NCI-H1105 treated with DMSO at 0.1 percent for 48 hours (cell line): Measurements from ENCODE around the gene SYNGR1.
"Not testable (repeated sequence)": the region's sequence is repeated elsewhere in the genome, so short reads cannot be mapped to it uniquely, and the experiment has no call there.

ENCODE experiments used
- DNase-seq: peaks from one replicate; lab custom pipeline; 2025; lab: John Stamatoyannopoulos, UW

The SYNGR1 gene

GRCh38 chr22:39351689-39352214, 2.0 kb downstream of the SYNGR1 start:
- no peak for DNase-seq

DNA sequence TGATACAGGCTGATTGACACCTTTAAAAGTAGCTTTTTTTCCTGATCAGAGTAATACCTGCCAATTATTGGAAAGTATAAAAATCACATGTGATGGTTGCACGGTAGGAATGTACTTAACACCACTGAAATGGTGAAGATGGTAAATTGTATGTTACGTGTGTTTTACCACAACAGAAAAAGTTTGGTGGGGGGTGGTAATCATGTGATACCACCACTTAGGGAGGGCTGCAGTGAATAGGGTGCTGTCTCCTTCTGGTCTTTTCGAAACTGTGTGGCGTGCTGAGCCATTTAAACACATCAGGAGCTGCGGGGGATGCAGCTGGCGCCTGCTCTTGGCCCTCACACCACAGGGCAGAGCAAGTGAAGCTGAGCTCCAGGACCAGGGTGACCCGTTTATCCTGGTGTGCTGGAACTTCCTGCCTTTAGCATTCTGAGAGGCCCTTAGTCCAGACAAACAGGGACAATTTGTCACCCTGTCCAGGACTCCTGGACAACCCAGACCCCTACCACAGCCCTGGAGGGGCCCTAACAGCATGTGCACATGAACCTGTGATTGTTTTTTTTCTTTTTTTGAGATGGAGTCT, 2.6 kb downstream of the SYNGR1 start:
- DNase-seq: no peak

DNA sequence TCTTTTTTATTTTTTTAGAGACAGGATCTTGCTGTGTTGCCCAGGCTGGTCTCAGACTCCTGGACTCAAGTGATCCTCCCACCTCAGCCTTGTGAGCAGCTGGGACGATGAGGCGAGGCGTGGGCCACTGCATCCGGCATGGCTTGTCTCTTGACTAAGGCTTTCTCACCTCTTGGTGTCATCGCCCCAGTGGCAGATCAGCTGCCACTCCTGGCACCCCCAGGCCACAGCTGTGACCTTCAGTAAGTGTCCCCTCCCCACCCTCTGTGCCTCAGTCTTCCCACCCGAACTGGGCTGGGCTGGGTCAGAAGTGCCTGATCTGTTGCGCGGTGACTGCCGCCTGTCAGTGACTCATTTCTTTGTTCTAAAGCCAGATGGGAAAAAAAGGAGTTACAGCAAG, 3.6 kb downstream of the SYNGR1 start:
- no peak for DNase-seq

GRCh38 chr22:39355080-39355479, 5.3 kb downstream of the SYNGR1 start:
- DNase-seq: no peak

DNA sequence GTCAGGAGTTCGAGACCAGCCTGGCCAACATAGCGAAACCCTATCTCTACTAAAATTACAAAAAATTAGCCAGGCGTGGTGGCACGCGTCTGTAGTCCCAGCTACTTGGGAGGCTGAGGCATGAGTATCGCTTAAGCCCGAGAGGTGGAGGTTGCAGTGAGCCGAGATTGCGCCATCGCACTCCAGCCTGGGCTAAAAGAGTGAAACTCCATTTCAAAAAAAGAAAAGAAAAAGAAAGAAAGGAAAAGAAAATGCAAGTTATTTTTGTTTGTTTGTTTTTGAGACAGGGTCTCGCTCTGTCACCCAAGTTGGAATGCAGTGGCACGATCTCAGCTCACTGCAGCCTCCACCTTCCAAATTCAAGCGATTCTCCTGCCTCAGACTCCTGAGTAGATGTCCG, 6.0 kb downstream of the SYNGR1 start:
- not testable (repeated sequence) for DNase-seq

- DNase-seq: no peak
Observed at GRCh38 chr22:39356464-39356863, 6.7 kb downstream of the SYNGR1 start.

GRCh38 chr22:39357110-39358108, 7.6 kb downstream of the SYNGR1 start:
- DNase-seq: not testable (repeated sequence)

DNA sequence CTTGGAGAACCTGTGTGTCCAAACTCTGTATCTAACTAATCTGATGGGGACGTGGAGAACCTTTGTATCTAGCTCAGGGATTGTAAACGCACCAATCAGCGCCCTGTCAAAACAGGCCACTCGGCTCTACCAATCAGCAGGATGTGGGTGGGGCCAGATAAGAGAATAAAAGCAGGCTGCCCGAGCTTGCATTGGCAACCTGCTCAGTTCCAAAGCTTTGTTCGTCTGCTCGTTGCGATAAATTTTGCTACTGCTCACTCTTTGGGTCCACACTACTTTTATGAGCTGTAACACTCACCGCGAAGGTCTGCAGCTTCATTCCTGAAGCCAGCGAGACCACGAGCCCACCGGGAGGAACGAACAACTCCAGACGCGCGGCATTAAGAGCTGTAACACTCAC, 8.4 kb downstream of the SYNGR1 start:
- DNase-seq: not testable (repeated sequence)

DNA sequence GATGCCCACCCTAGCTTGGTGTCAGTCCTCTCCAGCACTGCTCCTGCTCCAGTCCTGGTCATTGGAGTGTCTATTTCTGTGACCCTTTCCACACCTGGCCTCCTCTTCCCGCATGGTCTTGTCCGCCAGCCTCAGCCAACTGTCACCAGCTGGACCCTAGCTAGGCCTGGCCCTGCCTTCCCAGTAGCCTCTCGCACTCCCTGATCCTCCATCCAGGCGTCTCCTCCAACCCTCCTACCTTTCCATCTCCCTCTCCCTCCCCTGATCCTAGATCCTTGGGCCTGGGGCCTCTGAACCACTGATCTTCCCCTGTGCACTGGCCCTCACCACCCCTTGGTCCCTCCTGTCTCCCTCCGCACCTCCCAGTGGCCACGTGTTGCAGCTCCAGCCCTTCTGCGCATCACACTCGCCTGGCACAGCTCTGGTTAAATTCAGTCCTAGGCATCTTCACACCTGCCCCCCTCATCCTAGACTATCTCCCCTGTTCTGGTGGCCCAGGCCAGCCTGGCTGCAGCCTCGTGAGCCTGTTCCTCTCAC, 9.9 kb downstream of the SYNGR1 start:
- DNase-seq: no peak

GRCh38 chr22:39360242-39360641, 10.5 kb downstream of the SYNGR1 start:
- no peak for DNase-seq

DNA sequence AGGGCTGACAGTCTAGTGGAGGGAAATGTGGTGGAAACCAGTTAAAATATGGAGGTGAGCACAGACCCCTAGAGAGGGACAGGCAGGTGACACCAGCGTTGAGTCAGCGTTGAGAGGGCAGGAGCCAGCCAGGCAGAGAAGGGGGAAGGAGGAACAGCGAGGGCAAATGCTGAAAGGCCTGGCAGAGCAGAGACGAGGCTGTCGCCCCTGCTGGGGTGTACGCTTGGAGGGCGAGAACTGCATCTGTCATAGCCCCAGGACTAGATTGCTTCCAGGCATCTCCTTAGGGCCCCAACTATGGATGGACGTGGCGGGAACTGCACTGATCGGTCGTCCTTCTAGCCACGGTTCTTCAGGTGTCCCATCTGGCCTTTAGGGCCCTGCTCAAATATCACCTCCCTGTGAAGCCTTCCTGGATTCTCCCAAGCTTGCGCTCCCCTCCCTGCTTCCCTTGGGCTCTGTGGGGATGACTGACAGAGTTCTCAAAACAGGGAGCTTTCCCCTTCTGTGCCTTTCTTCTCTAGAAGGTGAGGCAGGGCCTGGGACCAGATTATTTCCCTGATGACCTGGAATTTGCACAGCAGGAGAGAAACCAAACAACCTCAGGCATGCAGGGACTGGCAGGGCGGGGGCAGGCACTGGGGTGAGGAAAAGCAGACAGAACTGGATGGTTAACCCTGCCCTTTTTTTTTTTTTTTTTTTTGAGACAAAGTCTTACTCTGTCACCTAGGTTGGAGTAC, 11.1 kb downstream of the SYNGR1 start:
- DNase-seq: no peak

GRCh38 chr22:39361496-39361895, 11.7 kb downstream of the SYNGR1 start:
- DNase-seq: no peak

DNA sequence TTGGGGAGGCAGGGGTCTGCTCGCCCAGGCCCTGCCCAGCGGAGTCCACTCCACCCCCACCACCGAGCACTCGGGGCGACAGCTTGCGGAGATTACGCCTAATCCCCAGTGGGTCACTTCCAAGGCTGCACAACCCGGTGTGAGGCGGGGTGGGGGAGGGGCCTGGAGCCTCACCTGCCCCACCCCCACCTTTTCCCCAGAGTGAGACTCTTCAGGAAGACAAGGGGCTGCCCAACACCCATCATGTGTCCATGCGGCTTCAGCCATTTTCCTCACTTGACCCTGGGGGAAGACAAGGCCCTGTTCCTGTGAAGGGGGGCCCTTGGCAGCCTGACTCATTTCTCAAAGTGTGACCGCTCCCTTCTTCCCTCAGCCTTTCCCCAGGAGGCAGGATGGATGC, 12.5 kb downstream of the SYNGR1 start:
- DNase-seq: no peak

DNA sequence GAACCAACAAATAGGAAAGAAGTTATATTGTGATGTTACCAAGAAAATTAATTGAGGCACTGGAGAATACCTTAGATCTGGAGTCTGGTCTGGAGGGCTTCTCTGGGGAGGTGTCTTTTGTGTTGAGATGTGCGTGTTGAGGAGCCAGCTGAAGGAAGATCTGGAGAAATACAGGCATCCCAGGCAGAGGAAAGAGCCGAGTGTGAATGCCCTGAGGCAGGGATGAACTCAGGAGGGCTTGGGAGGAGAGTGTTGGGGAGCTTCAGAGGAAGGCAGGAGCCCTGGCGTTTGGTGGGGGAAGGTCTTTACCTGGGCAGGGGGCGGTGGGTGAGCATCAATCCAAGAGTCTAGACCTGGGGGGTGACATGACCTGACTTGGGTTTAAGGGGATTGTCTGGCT, 13.1 kb downstream of the SYNGR1 start:
- no peak for DNase-seq

DNA sequence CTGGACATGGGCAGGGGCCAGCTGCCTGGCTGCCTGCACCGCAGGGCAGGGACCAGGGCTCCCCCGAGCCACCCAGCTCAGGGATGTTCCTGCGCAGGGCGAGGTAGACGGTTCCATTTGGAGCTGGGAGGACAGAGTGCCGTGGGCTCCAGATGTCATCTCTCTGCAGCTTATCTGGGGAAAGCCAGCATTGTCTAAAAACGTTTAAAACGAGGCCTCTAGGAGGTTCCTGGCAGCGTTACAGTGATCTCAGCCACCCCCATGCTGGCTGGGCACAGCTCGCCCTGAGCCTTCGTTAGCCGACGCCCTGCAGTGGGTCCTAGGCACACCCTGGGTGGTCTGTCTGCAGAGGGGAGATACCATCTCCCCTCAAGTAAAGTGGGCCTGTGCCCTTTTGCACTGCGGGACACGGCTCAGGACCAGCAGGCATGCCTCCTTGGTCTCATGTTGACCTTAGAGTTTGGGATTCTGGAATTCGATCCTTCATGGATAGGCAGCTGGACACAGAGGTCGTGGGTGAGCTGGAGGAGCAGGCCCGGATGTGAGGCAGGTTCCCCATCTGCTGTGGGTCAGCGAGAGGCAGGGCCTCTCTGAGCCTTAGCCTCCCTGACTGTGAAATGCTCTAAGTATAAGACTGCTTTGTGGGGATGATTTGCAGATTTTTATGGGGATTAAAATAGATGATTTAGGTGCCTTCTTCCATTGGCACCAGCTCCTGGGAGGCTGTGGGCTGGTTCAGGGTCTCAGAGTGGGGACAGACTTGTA, 14.1 kb downstream of the SYNGR1 start:
- no peak for DNase-seq

GRCh38 chr22:39364714-39365491, 15.1 kb downstream of the SYNGR1 start:
- DNase-seq: no peak

DNA sequence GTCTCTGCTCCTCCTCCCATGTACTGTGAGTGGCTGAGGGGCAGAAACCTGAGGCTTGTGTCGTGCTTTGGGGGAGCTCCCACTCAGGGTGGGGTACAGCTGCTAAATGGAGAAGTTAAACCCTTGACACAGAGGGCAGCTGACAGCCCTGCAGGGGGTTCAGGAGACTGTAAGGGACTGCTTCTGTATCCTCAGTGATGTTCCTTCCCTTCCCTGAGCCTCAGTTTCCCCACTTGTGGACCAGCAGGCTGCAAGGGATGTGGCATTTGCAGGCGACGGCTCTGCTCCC, 15.6 kb downstream of the SYNGR1 start:
- no peak for DNase-seq

DNA sequence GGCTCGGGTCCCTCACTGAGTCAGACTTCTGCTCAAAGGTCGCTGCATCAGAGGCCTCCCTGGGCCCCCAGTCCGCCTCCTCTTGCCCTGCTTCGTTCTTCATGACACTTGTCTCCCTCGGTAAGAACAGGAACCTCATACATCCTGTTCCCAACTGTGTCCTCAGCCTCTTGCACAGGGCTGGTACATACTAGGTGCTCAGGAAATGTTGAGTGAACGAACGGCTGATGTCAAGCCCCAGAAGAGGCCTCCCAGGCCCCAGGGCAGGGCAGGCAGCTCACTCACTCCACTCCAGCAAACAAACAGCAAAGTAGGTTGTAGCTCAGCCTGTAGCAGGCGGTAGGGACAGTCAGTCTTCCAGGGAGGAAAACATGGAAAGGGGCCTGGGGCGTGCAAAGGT, 17.2 kb downstream of the SYNGR1 start:
- DNase-seq: no peak

- DNase-seq: no peak
Observed at GRCh38 chr22:39368461-39368911, 18.7 kb downstream of the SYNGR1 start.

- no peak for DNase-seq
Observed at GRCh38 chr22:39369186-39369585, 19.4 kb downstream of the SYNGR1 start.

DNA sequence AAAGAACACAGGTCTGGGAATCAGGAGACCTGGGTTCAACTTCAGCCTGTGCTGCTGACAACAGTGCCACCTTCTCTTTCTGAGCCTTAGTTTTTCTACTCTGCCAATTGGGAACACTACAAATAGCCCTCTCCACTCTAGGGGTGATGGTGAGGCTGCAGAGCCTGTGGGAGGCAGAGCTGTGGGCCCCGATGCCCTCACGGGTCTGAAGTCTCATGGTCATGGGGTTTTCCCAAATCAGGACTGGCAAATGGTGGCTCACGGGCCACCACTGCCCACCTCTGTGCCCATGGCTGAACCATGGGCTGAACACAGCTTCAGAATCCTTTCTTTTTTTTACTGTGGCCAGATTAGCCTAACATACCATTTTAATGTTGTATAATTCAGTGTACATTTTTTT, 19.8 kb downstream of the SYNGR1 start:
- no peak for DNase-seq
